DMS79 treated with DMSO at 0.1 percent for 48 hours (cell line): Measurements from ENCODE around the gene PTPN21.
"Not testable (repeated sequence)": the region's sequence is repeated elsewhere in the genome, so short reads cannot be mapped to it uniquely, and the experiment has no call there.

ENCODE experiments used
- DNase-seq: peaks from one replicate; lab custom pipeline; 2025; lab: John Stamatoyannopoulos, UW

Gene PTPN21

DNA sequence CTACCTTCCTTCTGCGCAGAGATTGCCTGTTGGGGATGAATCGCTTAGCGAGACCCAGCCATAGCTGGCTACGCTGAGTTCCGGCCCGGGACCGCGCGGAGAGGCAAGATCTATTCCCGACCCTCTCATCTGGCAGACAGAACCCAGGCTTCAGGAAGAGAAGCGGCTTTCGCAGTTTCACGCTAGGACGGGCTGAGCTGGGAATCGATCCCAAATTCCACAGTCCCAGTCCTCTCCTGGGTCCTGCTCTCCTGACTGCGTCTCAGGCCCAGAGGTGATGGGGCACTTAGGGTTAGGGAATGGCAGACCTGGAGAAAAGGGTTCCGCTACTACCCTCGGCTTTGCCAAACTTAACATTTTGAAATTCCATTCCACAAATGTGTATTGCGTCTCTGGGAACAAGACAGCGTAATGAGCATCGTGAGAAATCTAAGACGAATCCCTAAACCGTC lies 2.8 kb downstream of the PTPN21 start:
- DNase-seq: no peak

DNA sequence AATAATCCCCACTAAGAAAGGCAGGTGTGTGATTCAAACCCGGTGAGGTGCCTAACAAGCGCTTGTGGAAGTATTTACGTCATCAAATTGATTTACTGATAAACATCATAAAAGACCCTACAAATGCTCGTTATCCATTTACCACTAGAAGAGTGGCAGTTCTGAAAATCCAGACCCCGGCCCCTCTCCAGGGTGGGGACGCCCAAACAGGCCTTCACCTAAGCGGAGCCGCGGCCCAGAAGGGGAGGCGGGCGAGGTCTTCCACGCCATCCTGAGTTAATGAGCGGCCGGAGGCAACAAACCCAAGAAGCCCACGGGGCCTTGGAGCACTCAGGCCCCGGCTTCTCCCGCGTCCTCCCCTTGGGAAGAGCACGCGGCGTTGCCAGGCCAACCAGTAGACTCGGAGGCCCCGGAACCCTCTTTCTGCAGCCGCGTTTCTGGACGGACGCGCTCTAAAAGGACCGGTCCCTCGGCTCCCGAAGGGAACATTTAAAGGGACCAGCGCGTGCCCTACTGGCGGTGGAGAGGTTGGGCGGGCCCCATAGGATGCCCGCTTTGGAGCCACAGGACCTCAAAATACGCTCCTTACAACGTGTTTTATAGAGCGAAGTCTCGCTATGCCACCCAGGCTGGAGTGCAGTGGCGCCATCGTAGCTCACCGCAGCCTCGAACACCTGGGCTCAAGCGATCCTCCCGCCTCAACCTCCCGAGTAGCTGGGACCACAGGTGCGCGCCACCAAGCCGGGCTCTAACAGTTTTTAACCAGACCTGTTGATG lies 3.5 kb downstream of the PTPN21 start:
- DNase-seq: peak; percentile 95

DNA sequence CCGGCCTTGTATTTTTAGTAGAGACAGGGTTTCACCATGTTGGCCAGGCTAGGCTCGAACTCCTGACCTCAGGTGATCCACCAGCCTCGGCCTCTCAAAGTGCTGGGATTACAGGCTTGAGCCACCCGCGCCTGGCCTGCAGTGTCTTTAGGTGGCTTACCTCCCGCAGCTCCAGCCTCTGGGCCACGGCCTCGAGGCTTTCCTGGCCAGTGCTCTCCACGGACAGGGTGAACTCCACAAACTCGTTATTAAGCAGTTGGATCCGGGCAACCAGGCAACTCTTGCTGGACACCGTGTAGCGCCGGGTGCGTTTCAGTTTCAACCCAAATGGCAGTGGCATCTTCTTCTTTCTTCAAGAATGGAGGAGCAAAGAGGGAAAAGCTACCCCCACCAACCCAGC lies 4.7 kb downstream of the PTPN21 start:
- DNase-seq: no peak

DNA sequence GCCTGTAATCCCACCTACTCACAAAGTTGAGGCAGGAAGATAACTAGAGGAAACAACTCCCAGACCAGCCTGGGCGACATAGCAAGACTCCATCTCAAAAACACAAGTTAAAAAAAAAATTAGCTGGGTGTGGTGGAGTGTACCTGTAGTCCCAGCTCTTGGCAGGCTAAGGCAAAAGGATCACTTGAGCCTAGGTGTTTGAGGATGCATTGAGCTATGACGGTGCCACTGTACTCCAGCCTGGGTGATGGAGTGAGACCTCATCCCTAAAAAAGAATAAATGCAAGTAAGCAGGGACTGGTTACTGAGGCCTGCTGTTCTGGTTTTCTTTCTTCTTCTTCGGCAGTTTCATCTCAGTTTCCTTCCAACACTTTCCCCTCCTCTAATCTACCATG lies 7.4 kb downstream of the PTPN21 start:
- DNase-seq: no peak

DNA sequence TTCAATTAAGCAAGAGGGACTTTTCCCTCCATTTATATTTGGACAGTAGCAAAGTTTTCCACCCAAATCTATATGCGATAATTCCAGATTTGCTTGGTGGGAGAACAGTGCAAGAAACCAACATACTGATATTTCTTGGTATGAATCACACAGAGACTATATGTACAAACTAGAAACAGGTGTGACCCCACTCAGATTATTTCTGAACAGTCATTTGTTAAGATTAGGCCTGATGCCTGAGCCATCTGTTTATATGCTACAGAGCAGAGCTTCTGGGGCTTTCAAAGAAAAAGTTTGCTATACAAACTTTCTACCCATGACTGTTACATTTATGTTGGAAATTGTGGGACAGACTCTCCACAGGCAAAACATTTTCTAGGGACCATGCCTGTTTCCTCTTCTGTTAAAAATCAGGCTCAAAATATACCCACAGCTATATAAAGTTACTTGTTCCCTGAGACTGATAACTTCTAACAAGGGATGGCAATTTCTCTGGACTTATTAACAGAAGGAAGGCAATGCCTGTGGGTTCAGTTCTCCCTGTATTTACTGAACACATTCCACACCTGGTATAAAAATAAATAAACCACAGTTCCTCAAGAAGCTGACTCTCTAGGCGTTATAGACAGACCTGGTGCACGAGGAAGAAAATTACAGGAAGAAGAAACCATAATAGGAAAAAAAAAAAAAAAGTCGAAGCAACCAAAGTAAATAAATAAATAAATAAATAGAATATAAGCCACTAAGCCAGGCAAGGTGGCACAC lies 8.0 kb downstream of the PTPN21 start:
- DNase-seq: no peak

DNA sequence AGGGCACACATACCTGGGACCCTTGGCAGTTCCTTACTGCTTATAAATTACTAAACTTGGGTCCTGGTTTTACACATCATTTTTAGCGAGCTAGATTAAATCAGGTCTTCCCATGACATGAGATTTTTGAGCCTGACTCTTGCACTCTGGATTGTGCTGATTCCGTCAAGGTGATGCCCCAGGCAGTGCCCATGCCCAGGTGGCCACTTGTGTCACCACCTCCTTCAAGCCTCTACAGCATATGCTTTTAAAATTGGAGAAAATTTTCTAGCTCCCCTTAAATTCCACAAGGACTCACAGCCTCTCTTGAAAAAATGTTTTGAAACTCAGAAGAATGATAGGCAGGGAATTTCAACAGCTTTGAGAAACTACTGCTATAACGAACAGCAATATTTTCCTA lies 9.6 kb downstream of the PTPN21 start:
- DNase-seq: no peak

DNA sequence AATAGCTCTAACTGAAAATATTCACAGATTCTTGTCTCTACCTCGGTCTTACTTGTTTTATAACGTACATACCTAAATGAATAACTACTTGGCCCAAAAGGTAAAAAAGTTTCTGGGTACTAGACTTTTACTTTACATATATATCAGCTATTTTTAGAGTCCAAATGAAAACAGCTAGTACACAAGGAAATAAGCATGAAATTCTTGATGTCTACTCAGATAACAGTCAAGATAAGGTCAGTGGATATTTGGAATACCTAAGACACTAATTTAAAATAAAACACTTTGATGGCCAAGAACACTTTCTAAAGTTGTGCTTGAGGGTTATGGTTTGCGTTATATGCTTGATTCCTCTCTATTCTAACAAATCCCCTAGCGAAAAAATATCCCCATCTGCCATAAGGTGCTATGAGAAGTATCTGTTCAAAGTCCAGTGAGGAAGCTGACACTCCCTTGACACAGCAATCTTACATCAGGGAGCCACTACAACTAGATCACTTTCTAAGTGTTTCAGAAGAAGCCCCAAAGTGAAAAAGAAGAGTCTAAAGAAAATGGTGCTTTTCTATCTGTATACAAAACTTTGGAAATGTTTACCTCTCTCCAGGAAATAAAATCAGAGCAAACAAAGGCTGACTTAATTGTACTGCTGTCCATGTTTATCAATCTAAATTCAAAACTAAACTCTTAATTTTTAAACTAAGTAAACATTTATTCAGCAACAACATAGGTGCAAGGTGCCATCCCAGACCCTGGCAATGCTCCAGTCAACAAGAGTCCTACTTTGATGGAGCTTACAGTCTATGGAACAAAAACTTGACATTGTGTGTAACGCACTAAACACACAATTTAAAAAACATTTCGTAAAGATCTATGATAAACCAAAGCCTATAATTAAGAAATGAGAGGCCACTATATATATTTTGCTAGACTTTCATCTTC lies 11.7 kb downstream of the PTPN21 start:
- no peak for DNase-seq

DNA sequence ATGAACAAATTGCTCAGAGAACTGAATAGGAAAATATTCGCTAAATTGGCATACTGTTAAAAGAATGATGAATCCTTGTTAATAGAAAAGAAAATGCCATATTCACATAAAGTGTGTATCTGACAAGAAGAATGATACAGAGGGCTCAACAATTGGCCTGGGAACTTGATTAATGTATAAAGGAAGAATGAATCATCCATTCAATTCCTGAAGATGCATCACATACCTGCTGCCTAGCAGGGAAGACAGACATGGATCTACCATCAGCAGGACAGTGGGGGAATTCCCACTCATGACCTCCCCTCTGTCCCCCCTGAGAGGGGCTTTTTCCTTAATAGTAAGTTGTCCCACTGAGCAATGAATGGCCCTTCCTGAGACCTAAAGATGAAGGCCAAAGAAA lies 13.5 kb downstream of the PTPN21 start:
- no peak for DNase-seq

DNA sequence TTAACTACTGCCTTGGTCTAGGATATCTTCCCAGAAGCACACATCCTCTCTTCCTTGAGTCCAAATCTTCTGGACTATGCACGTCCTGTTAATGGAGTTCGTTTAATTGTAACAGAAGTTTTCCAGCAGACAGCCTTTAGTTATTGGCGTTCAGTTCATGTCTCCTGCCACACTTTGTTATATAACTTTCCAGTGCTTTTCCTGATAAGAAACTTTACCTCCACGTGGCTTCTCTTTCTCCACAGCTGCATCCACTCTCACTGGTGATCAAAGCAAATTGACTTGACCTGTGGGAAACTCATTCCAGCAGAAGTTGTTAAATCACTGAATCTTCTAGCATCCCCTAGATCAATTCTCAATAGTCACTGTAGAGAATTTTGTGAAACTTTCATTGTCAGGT lies 19.0 kb downstream of the PTPN21 start:
- DNase-seq: no peak

DNA sequence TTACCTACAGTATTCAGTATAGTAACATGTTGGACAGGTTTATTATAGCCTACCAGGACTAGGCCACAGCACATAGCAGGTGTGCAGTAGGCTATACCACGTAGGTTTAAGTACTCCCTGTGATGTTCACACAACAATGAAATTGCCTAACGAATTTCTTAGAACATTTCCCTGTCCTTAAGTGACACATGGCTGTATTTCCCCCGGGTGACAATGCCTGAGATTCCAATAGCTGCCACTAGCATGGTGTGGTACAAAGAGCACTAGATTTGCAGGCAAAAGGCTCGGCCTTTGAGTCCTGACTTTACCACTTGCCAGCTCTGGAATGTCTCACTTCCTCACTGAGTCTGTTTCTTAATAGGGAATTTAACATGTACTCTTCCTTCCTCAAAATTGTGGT lies 19.7 kb downstream of the PTPN21 start:
- no peak for DNase-seq

DNA sequence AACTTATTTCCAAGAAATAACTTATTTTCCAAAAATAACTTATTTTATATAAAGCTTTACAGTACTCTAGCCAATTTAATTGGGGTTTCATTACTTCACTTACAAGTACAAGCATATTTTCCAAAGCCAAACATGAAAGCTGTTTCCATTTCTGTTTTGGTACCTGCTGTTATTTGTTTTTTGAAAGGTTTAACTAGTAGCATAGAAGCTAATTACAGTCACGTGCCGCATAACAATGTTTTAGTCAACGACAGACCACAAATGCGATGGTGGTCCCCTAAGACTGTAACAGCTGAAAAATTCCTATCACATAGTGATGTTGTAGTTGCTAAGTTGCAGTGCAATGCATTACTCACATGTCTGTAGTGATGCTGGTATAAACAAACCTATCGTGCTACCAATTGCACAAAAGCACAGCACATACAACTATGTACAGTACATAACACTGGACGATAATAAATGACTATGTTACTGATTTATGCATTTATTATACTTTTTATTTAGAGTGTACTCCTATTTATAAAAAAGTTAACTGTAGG lies 21.7 kb downstream of the PTPN21 start:
- no peak for DNase-seq

DNA sequence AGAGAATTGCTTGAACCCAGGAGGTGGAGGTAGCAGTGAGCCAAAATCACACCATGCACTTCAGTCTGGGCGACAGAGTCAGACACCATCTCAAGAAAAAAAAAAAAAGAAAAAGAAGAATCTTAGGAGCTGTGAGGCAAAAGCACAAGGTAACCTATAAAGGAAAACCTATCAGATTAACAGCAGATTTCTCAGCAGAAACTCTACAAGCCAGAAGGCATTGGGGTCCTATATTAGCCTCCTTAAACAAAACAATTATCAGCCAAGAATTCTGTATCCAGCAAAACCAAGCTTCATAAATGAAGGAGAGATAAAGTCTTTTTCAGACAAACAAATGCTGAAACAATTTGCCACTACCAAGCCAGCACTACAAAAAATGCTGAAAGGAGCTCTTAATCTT lies 24.9 kb downstream of the PTPN21 start:
- not testable (repeated sequence) for DNase-seq

DNA sequence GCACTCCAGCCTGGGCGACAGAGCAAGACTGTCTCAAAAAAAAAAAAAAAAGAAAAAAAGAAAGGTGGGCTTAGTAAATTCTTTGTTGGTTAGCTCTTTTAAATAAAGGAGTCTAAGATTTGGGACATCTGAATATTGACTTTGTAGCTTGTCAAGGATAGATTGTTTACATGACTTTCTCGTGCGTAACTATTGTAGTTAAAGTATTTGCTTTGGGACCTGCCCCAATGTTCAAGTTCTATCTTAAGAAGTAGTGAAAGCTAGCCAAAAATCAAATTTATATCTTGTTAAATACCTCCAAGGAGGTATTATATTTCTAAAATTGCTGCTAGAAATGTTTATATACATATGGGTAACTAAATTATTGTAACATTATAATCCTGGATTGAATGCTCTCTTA lies 32.4 kb downstream of the PTPN21 start:
- DNase-seq: no peak

DNA sequence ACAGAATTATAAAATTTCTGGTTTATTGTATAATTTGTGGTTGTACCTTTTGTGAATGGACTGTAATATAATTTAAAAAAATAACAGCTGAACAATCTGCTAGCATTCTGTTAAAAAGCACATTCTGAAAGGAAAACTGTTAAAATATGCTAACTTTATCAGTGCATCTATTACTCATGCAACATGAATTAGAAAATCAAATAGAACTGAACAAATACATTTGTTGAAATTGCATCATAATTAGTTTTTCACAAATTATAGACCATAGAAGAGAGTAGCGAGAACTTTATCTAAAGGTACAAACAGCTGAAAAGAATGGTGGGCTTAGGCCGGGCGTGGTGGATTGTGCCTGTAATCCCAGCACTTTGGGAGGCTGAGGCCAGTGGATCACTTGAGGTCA lies 33.0 kb downstream of the PTPN21 start:
- DNase-seq: no peak

DNA sequence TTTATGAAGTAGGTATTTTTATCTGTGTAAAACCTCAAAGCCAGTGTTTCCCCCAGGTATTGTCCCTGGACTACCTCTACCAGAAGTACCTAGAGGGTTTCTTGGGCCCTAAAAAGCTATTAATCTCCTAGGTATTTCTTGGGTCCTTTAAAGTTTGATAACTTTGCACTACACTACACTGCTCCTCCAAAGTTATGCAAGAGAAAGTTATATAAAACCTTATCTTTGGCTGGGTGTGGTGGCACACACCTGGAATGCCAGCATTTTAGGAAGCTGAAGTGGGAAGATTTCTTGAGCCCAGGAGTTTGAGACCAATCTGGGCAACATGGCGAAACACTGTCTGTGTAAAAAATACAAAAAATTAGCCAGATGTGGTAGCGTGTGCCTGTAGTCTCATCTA lies 34.9 kb downstream of the PTPN21 start:
- no peak for DNase-seq

DNA sequence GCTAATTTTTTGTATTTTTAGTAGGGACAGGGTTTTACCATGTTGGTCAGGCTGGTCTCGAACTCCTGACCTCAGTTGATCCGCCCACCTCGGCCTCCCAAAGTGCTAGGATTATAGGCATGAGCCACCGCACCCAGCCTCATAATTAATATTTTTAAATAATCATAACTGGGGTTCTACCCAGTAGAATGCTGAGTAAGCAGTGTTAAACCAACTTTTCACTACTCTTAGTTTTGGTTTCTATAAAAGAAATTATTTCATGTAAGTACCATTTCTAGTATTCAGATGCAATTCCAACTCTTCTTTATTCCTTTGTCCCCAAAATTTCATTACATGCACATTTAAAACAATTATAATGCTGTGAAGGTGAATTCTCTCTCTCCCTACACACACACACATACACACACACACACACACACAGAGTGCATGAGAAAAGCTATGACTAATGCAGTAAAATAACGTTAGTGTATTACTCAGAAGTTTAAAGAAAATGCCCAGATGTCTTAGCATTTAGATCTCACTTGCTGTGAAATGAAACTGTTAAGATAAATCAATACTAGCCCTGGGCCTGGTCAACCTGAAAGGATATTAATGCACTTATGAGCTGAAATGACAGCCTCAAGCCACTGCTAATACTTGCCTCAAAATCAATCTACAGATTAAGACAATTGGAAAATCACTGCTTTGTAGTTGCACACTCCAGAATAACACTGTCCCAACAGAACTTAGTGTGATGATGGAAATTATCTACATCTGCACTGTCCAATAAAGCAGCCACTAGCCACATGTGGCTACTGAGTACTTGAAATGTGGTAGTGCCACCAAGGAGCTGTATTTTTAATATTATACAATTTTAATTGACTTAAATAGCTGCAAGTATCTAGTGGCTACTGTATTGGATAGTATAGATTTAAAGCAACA lies 36.0 kb downstream of the PTPN21 start:
- DNase-seq: no peak

DNA sequence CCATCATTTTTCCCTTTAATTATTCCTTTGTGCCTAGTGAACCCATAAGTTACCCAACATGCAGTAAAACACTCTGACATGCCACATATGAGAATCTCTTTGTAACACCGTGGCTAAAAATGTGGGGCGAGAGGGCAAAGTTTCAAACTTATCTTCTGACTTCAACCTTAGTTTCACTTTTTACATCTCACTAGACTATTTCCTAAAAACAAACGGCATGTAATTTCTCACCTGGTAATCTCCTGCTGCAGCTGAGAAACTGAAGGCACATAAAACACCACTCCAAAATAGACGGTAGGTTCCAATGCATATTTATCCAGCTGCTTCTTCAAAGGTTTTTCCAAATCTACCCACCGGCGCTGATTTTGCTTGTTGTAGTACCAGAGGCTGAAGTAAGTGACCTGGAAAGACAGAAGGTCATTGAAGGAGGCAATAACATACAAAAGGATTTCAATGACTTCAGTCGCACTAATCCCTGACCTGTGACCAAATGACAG lies 37.9 kb downstream of the PTPN21 start:
- no peak for DNase-seq

DNA sequence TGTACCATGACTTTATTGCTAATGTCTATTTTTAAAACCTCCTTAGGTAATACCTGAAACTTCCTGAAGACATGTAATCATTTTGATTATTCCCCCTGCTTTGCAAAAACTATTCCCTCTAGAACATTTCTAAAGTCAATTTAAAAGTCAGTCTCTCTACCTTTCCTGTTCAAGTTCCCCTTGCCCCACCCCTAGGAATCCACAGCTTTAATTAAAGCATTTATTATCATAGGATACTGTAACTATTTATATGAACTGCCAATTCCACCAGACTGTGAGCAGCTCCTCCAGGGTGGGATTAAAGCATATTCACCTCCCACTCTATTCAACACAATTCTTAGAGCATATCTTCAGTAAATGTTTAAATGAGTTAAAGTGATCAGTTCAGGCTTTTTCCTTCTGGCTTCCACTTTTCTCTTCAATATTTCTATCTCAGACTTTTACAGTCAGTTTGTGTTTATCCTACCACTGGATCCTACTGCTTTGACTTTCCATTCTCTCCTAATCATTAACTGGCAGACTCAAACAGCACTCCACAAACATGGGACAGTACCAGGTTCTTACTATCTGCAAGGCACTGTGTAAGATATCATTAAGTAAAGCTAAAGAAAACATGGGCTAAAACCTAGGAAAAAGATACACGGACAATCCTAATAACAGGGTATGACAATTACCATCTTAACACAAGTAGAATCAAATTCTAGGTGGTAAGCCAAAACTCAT lies 39.1 kb downstream of the PTPN21 start:
- DNase-seq: no peak

DNA sequence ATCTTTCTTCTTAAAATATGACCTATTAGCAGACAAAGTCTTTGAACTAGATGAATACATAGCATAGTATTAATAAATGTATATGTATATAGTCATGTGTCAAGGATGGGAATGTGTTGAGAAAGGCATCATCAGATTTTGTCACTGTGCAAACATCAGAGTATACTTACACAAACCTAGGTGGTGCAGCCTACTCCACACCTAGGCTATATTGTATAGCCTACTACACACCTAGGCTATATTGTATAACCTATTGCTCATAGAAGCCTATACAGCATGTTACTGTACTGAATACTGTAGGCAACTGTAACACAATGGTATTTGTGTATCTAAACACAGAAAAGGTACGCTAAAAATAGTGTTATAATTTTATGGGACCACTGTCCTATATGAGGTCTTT lies 47.6 kb downstream of the PTPN21 start:
- no peak for DNase-seq

DNA sequence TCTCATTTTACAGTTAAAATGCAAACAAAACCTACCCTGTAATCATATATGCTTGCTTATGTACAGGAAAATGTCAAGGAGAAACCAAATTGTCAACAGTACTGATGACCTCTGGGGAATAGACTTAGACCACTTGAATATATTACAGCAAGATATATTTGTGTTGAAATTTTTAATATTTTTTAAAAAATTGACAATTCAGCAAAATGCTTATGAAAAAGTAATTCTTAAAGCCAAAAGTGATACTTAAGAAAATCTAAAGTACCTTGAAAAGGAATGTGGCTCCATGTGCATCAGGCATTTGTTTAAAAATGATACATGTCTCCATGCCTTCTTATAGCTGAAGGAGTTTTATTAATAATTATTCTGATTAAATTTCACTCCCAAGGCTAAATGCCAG lies 49.2 kb downstream of the PTPN21 start:
- no peak for DNase-seq
